Cardiac fibroblast (primary cell): ENCODE results near the gene ARL5C.

Source experiments
- DNase-seq, 2 donors: peaks; one replicate each; pipeline versions ENCODE4 v3.0.0 to v3.0.0-alpha.2; 2010; ENCODE audit warnings: low read depth in 2 of 2
- H3K4me3 ChIP-seq, 2 donors: replicated peaks in 1 of 2; 1 replicate in 1 of 2; 2 replicates in 1 of 2; pipeline ENCODE4 v1.5.1; 2011; ENCODE audit warnings: low read depth in 2 of 2, low read length in 2 of 2, mild to moderate bottlenecking in 2 of 2, moderate library complexity in 1 of 2
- CTCF ChIP-seq: IDR thresholded peaks from one replicate; pipeline ENCODE4 v1.5.1; 2011; ENCODE audit warnings: low read depth, mild to moderate bottlenecking, low read length, inconsistent platforms

ARL5C gene

GRCh38 chr17:39150104-39150634 lies 15.8 kb downstream of the ARL5C start:
- no peak for TF ChIP-seq CTCF
- no peak for DNase-seq
- no peak overlapping the region for H3K4me3 ChIP-seq

- H3K4me3 ChIP-seq, result no peak overlapping the region
- no peak for TF ChIP-seq CTCF
- DNase-seq, result no peak
Measured at GRCh38 chr17:39147221-39148185, 18.5 kb downstream of the ARL5C start.

- TF ChIP-seq CTCF, result no peak
- DNase-seq, result no peak
- H3K4me3 ChIP-seq, result no peak overlapping the region
Measured at GRCh38 chr17:39146273-39146672, 19.7 kb downstream of the ARL5C start.

GRCh38 chr17:39145143-39145542 lies 20.8 kb downstream of the ARL5C start:
- no peak for TF ChIP-seq CTCF
- no peak overlapping the region for H3K4me3 ChIP-seq
- no peak for DNase-seq

- H3K4me3 ChIP-seq, result no peak overlapping the region
- TF ChIP-seq CTCF, result no peak
- peak; percentile 90 to 92 for DNase-seq
Measured at GRCh38 chr17:39144416-39144840, 21.5 kb downstream of the ARL5C start.

GRCh38 chr17:39143552-39144093 lies 22.3 kb downstream of the ARL5C start:
- no peak for TF ChIP-seq CTCF
- no peak overlapping the region for H3K4me3 ChIP-seq
- no peak for DNase-seq
